HG03439 (cell line): ENCODE data around the gene DYNC1H1.

ENCODE experiments used
- ATAC-seq: cut with Tn5 transposase; IDR thresholded peaks from one replicate; pipeline ENCODE4 v1.9.1; 2021; ENCODE audit warnings: mild to moderate bottlenecking, moderate library complexity; ENCODE audit not compliant: unreplicated experiment

DYNC1H1 gene

GRCh38 chr14:102029956-102030355 is 65.6 kb downstream of the DYNC1H1 start:
- ATAC-seq: no peak

GRCh38 chr14:102033241-102033640 is 68.9 kb downstream of the DYNC1H1 start:
- no peak for ATAC-seq

- no peak for ATAC-seq
Observed at GRCh38 chr14:102034301-102034700, 69.9 kb downstream of the DYNC1H1 start.

- ATAC-seq: no peak
Observed at GRCh38 chr14:102035914-102036313, 71.5 kb downstream of the DYNC1H1 start.

- no peak for ATAC-seq
Observed at GRCh38 chr14:102037686-102038085, 73.3 kb downstream of the DYNC1H1 start.

- ATAC-seq: no peak
Observed at GRCh38 chr14:102039157-102039556, 74.8 kb downstream of the DYNC1H1 start.

- ATAC-seq: no peak
Observed at GRCh38 chr14:102040153-102040552, 75.8 kb downstream of the DYNC1H1 start.

- ATAC-seq: no peak
Observed at GRCh38 chr14:102042699-102043098, 78.3 kb downstream of the DYNC1H1 start.

GRCh38 chr14:102043251-102044025 is 79.1 kb downstream of the DYNC1H1 start:
- ATAC-seq: no peak

GRCh38 chr14:102044566-102044965 is 80.2 kb downstream of the DYNC1H1 start:
- ATAC-seq: no peak

GRCh38 chr14:102046337-102047278 is 82.2 kb downstream of the DYNC1H1 start:
- no peak for ATAC-seq

- ATAC-seq: no peak
Observed at GRCh38 chr14:102047808-102048540, 83.6 kb downstream of the DYNC1H1 start.

- ATAC-seq: no peak
Observed at GRCh38 chr14:102049258-102050025, 85.1 kb downstream of the DYNC1H1 start.

GRCh38 chr14:102050026-102050405 is 85.6 kb downstream of the DYNC1H1 start:
- no peak for ATAC-seq

GRCh38 chr14:102050625-102051024 is 86.3 kb downstream of the DYNC1H1 start:
- ATAC-seq: no peak

GRCh38 chr14:102052522-102052921 is 88.1 kb downstream of the DYNC1H1 start:
- no peak for ATAC-seq

- ATAC-seq: no peak
Observed at GRCh38 chr14:102055181-102055901, 91.0 kb downstream of the DYNC1H1 start.

GRCh38 chr14:102056694-102057442 is 92.5 kb downstream of the DYNC1H1 start:
- no peak for ATAC-seq

- no peak for ATAC-seq
Observed at GRCh38 chr14:102057480-102058114, 93.2 kb downstream of the DYNC1H1 start.
